ENCODE measurements around the gene SH2D2A. TPM values are rescaled to one million over a fixed set of nuclear protein-coding genes. Genes with fewer than 3 reads are reported as not detected.

The SH2D2A gene
- polyA plus RNA-seq, 1 of the 3 experiments (the other 2 are of a cell fraction) = not detected

- no peak overlapping the region for H3K9ac ChIP-seq
- CTCF ChIA-PET = interaction anchor here (1.1 to 5.5 kb wide), 4 partner anchors 12 to 88 kb away, joined by 3 to 27 read pairs (median 12); partner anchors contain the start of gene NTRK1
- H3K4me1 ChIP-seq (ENCODE audit: control insufficient read depth in 1 of 2, insufficient read depth in 2 of 2, low read depth in 1 of 2, low read length in 1 of 2) = peaks cover 15 to 26% of the 10 kb centered on the region in 2 experiments
- H3K4me2 ChIP-seq = no peak overlapping the region
- H3K9me2 ChIP-seq = no peaks in the 10 kb centered on the region
- no peak overlapping the region for H3K27ac ChIP-seq (ENCODE audit: low read depth in 2 of 2, low read length in 1 of 2)
- no peak overlapping the region; the same call in 1 of the 2 replicates for H2AFZ ChIP-seq (ENCODE audit: low read depth)
- 76% methylated on average over 43 of the region's 60 CpGs for WGBS (ENCODE audit: low lambda C conversion rate)
- DNase-seq = no peak
- no peaks in the 10 kb centered on the region for H4K20me1 ChIP-seq (ENCODE audit: insufficient read depth)
- no peak overlapping the region for H3K4me3 ChIP-seq (ENCODE audit: low read depth in 2 of 2, low read length in 1 of 2)
- no peaks in the 10 kb centered on the region for H3K36me3 ChIP-seq (replicated peaks in 1 of 2; ENCODE audit: control insufficient read depth in 1 of 2, insufficient read depth in 2 of 2, low read length in 1 of 2)
- H3F3A ChIP-seq (replicated peaks; ENCODE audit: insufficient read depth) = no peaks in the 10 kb centered on the region
- H3K9me3 ChIP-seq = no peaks in the 10 kb centered on the region
- TF ChIP-seq RXRA (IDR thresholded peaks at IDR 0.05; ENCODE audit: borderline replicate concordance, low read depth) (no peak), TAF1 (IDR thresholded peaks at IDR 0.05; ENCODE audit: borderline replicate concordance, low read depth, low read length) (no peak), POLR2AphosphoS5 (IDR thresholded peaks at IDR 0.05; ENCODE audit: low read depth, low read length) (no peak), TEAD4 (IDR thresholded peaks at IDR 0.05; ENCODE audit: borderline replicate concordance, insufficient read depth) (no peak)
- H3K27me3 ChIP-seq (ENCODE audit: insufficient read depth) = no peaks in the 10 kb centered on the region
- H3K79me2 ChIP-seq (ENCODE audit: insufficient read depth) = no peaks in the 10 kb centered on the region
- POLR2A ChIA-PET = no interaction called here
These were observed 2.7 kb downstream of the SH2D2A start for GRCh38 chr1:156813750-156814570.

- H2AFZ ChIP-seq (ENCODE audit: low read depth) = no peak overlapping the region; the same call in 1 of the 2 replicates
These were observed 3.4 kb downstream of the SH2D2A start for GRCh38 chr1:156813298-156813697.

More at GRCh38 chr1:156813298-156813697, 3.4 kb downstream of the SH2D2A start:
- Histone ChIP-seq H3K4me1 (ENCODE audit: control insufficient read depth in 1 of 2, insufficient read depth in 2 of 2, low read depth in 1 of 2, low read length in 1 of 2) (peaks cover 15 to 26% of the 10 kb centered on the region in 2 experiments), H3K4me3 (ENCODE audit: low read depth in 2 of 2, low read length in 1 of 2) (no peak overlapping the region), H3K79me2 (ENCODE audit: insufficient read depth) (no peaks in the 10 kb centered on the region), H3K9me3 (no peaks in the 10 kb centered on the region), H3K9me2 (no peaks in the 10 kb centered on the region), H3K9ac (no peak overlapping the region), H3K4me2 (no peak overlapping the region), H3K36me3 (replicated peaks in 1 of 2; ENCODE audit: control insufficient read depth in 1 of 2, insufficient read depth in 2 of 2, low read length in 1 of 2) (no peaks in the 10 kb centered on the region), H3F3A (replicated peaks; ENCODE audit: insufficient read depth) (no peaks in the 10 kb centered on the region), H3K27me3 (ENCODE audit: insufficient read depth) (no peaks in the 10 kb centered on the region), H3K27ac (ENCODE audit: low read depth in 2 of 2, low read length in 1 of 2) (no peak overlapping the region), H4K20me1 (ENCODE audit: insufficient read depth) (no peaks in the 10 kb centered on the region)
- no peak for TF ChIP-seq MAX (IDR thresholded peaks at IDR 0.05; ENCODE audit: low read depth)
- TF ChIP-seq TEAD4 (IDR thresholded peaks at IDR 0.05; ENCODE audit: borderline replicate concordance, insufficient read depth) = no peak
- no peak for TF ChIP-seq EP300 (IDR thresholded peaks at IDR 0.05; ENCODE audit: borderline replicate concordance in 1 of 2, low read depth in 1 of 2, low read length in 1 of 2)
- TF ChIP-seq EZH2phosphoT487 (IDR thresholded peaks at IDR 0.05; ENCODE audit: borderline replicate concordance, low read depth) = no peak
- no peak for TF ChIP-seq FOXM1 (IDR thresholded peaks at IDR 0.05; ENCODE audit: low read depth)
- no peak for TF ChIP-seq YY1 (IDR thresholded peaks at IDR 0.05; ENCODE audit: low read depth)
- no peak for TF ChIP-seq USF1 (IDR thresholded peaks at IDR 0.05; ENCODE audit: borderline replicate concordance, low read depth)
- no peak for TF ChIP-seq CTCF (IDR thresholded peaks at IDR 0.05)
- no peak for TF ChIP-seq ELF1 (IDR thresholded peaks at IDR 0.05)
- TF ChIP-seq RAD21 (IDR thresholded peaks at IDR 0.05; ENCODE audit: low read length) = no peak
- no peak for TF ChIP-seq GATA2 (CRISPR knock-in tag; IDR thresholded peaks at IDR 0.05)
- TF ChIP-seq NFIC (IDR thresholded peaks at IDR 0.05; ENCODE audit: borderline replicate concordance) = no peak
- TF ChIP-seq MEF2A (IDR thresholded peaks at IDR 0.05; ENCODE audit: borderline replicate concordance, low read depth) = no peak
- no peak for TF ChIP-seq USF2 (IDR thresholded peaks at IDR 0.05; ENCODE audit: borderline replicate concordance, low read depth, low read length)
- no peak for TF ChIP-seq PBX3 (IDR thresholded peaks at IDR 0.05)
- TF ChIP-seq IRF3 (IDR thresholded peaks at IDR 0.05; ENCODE audit: low read depth, low read length) = no peak
- no peak for TF ChIP-seq SMC3 (IDR thresholded peaks at IDR 0.05; ENCODE audit: low read depth, low read length)
- TF ChIP-seq SIN3A (IDR thresholded peaks at IDR 0.05; ENCODE audit: borderline replicate concordance, low read depth, low read length) = no peak
- 87% methylated on average over 10 of the region's 10 CpGs for WGBS (ENCODE audit: low lambda C conversion rate)
- no peak for DNase-seq
- ChIA-PET CTCF (interaction anchor here (1.5 to 5.5 kb wide), 3 partner anchors 25 to 87 kb away, joined by 3 to 27 read pairs (median 20); partner anchors contain the start of gene NTRK1), POLR2A (no interaction called here)
